ENCODE data around the gene HOXC11. TPM values are rescaled to one million over a fixed set of nuclear protein-coding genes. Genes with fewer than 3 reads are reported as not detected.

HOXC11 gene
- polyA plus RNA-seq, 4 donors, result 0.03 to 1.1 (median 0.63) TPM

DNA sequence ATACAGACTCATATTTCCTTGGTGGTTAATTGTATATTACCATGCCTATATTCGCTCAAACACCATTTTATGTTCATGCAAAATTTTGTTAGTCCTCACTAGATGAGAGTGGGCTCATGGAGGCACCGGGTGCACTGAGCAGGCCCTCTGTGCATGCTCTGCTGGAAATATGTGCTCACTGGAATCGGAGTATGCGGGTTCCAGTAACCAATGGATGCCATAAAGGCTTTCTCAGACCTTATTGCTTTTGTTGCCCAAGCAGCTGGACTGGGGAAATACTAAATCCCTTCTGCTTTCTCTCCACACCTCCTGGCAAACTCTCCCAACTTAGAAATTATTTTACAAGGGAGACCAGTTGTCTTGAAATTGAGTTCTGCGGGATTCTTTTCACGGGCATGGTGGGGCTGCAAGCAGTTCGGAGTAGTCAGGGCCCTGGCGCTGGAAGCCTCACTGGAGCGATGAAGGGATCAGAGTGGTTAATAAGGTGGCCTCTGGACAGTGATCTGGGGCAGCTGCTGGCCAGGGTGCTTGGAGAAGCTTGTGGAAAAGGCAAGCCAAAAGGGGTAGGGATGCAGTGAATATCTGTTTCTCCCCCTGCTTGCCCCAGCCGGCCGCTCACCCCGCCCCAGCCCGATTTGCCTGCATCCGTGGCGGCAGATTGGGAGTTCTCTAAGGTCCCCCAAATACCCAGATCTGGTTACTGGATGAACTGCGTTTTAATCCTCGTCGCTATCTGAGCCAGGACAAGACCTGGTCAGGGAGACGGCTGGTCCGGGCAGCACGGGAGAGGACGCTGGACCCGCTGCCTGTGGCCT, 47.9 kb downstream of the HOXC11 start:
- Histone ChIP-seq H3K27me3 (ENCODE audit: control insufficient read depth in 3 of 3, insufficient read depth in 3 of 3, low read length in 3 of 3) (peaks cover 6 to 95% (median 44%) of the 10 kb centered on the region in 3 donors), H3K9me3 (ENCODE audit: control insufficient read depth in 2 of 2, insufficient read depth in 1 of 2, low read depth in 1 of 2, low read length in 1 of 2) (no peaks in the 10 kb centered on the region), H3K4me1 (ENCODE audit: control insufficient read depth in 3 of 3, insufficient read depth in 2 of 3, low read depth in 1 of 3, low read length in 2 of 3) (peaks cover 0 to 36% (median 2%) of the 10 kb centered on the region in 3 donors), H3K36me3 (ENCODE audit: control insufficient read depth in 3 of 3, insufficient read depth in 2 of 3, low read depth in 1 of 3, low read length in 3 of 3) (no peaks in the 10 kb centered on the region), H3K4me3 (ENCODE audit: low read depth in 1 of 3, low read length in 3 of 3) (peak overlapping the region in 1 of 3 donors; percentile 9), H3K27ac (ENCODE audit: low read depth in 1 of 3, low read length in 2 of 3) (peak overlapping the region in 2 of 3 donors; percentile 19 to 27)
- DNase-seq, result no peak
- 64 to 78% (median 75%) methylated on average over 23 of the region's 23 CpGs for WGBS, 3 donors
- no peak for FAIRE-seq

DNA sequence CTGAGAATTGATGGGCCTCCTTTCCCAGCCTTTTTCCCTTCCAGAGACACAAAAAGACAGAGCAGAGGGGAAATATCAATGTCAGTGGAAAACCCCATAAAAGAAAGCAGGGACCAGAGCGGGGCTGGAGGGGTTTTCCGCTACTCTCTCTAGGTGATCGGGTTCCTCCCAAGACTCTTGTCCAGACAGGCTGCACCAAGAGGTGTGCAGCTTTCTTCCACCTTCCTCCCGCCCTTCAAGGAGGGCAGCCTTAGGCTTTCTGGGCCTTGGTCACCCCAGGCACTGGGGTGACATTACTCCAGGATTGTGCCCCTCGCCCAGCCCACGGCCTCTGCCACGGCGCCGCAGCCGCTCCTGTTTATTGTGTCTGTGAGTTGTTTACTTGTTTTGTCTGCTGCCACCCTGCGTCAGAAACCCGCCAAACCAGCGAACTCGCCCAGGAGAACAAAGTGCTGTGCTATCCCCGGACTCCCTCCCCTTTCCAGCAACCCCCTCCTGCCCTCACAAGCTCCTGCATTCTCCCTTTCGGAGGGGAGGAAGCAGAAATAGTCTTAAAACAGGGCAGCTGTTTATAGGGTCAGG, 48.6 kb downstream of the HOXC11 start:
- WGBS, 3 donors, result 17 to 33% (median 20%) methylated on average over 16 of the region's 16 CpGs
- Histone ChIP-seq H3K36me3 (ENCODE audit: control insufficient read depth in 3 of 3, insufficient read depth in 2 of 3, low read depth in 1 of 3, low read length in 3 of 3) (no peaks in the 10 kb centered on the region), H3K9me3 (ENCODE audit: control insufficient read depth in 2 of 2, insufficient read depth in 1 of 2, low read depth in 1 of 2, low read length in 1 of 2) (no peaks in the 10 kb centered on the region), H3K27me3 (ENCODE audit: control insufficient read depth in 3 of 3, insufficient read depth in 3 of 3, low read length in 3 of 3) (peaks cover 6 to 96% (median 44%) of the 10 kb centered on the region in 3 donors), H3K4me1 (ENCODE audit: control insufficient read depth in 3 of 3, insufficient read depth in 2 of 3, low read depth in 1 of 3, low read length in 2 of 3) (peaks cover 0 to 37% (median 2%) of the 10 kb centered on the region in 3 donors), H3K4me3 (ENCODE audit: low read depth in 1 of 3, low read length in 3 of 3) (no peak overlapping the region), H3K27ac (ENCODE audit: low read depth in 1 of 3, low read length in 2 of 3) (peak overlapping the region in 1 of 3 donors; percentile 19)
- no peak for DNase-seq
- FAIRE-seq, result no peak

DNA sequence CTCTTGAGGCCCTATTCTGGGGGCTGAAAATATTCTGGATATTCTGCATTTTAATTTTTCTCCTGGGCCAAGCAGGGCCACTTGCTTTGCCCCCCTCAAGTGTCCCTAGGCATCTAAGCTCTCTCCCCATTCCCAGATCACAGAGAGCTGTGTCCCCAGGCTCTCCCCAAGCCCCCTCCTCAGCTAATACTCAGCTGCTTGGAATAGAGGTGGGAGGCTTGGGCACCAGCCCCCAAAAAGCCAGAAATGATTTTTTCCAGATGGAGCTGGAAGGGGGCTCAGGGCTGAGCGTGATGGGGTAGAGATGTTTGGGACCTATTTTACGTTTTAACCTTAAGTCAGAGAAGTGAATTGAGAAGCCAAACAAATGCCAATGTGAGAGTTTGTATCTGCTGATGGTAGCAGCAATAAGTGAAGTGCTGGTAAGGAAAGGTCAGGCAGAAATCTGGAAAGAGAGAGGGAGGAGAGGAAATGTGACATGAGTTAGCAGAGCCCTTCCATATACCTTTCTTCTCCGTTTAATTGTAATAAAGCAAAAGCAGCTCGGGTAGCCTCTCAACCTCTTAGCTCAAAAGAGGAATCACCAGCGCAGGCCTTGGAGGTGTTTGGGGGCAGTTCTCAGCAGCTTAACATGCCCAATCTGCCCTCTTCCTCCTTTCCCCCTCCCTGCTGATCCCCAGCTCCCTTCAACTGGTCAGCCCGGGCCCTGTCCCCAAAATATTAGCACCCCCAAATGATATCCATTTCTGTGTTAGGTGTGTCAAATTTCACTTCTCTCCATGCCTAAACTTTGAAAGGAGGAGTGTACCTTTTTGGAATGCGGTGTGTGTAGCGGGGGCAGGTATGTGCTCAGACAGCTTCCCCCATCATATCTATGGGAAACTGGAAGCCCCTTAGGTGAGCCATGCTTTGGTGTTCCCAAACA, 50.3 kb downstream of the HOXC11 start:
- WGBS, 3 donors, result 50 to 64% (median 56%) methylated on average over 8 of the region's 8 CpGs
- Histone ChIP-seq H3K27ac (ENCODE audit: low read depth in 1 of 3, low read length in 2 of 3) (no peak overlapping the region), H3K27me3 (ENCODE audit: control insufficient read depth in 3 of 3, insufficient read depth in 3 of 3, low read length in 3 of 3) (peaks cover 6 to 96% (median 49%) of the 10 kb centered on the region in 3 donors), H3K36me3 (ENCODE audit: control insufficient read depth in 3 of 3, insufficient read depth in 2 of 3, low read depth in 1 of 3, low read length in 3 of 3) (no peaks in the 10 kb centered on the region), H3K4me3 (ENCODE audit: low read depth in 1 of 3, low read length in 3 of 3) (no peak overlapping the region), H3K4me1 (ENCODE audit: control insufficient read depth in 3 of 3, insufficient read depth in 2 of 3, low read depth in 1 of 3, low read length in 2 of 3) (peaks cover 0 to 46% (median 6%) of the 10 kb centered on the region in 3 donors), H3K9me3 (ENCODE audit: control insufficient read depth in 2 of 2, insufficient read depth in 1 of 2, low read depth in 1 of 2, low read length in 1 of 2) (no peaks in the 10 kb centered on the region)
- FAIRE-seq, result no peak
- DNase-seq, result no peak

DNA sequence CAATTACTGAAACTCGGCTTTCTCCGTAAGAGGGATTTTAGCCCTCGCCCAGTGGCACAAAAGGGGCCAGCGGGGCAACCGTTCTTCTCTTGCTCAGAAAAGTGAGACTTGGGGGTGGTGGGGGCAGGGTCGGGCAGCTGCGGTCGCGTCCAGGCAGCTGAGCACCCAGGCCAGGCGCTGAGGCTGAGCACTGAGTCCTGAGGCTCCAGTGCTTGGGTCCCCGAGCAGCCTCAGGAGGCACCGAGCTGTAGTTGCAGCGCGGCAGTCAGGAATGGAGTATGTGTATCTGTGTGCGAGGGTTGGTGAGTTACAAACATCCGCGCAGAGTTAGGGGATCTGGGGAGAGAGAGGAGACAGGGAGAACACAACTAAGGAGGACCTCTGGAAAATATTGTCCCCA, 51.2 kb downstream of the HOXC11 start:
- H3K36me3 ChIP-seq (ENCODE audit: control insufficient read depth in 3 of 3, insufficient read depth in 2 of 3, low read depth in 1 of 3, low read length in 3 of 3), result no peaks in the 10 kb centered on the region
- DNase-seq (no peak), FAIRE-seq (no peak)
- H3K27me3 ChIP-seq (ENCODE audit: control insufficient read depth in 3 of 3, insufficient read depth in 3 of 3, low read length in 3 of 3), result peaks cover 6 to 97% (median 51%) of the 10 kb centered on the region in 3 donors
- H3K4me1 ChIP-seq (ENCODE audit: control insufficient read depth in 3 of 3, insufficient read depth in 2 of 3, low read depth in 1 of 3, low read length in 2 of 3), result peaks cover 0 to 49% (median 4%) of the 10 kb centered on the region in 3 donors
- H3K27ac ChIP-seq (ENCODE audit: low read depth in 1 of 3, low read length in 2 of 3), result peak overlapping the region in 1 of 3 donors; percentile 19
- H3K4me3 ChIP-seq (ENCODE audit: low read depth in 1 of 3, low read length in 3 of 3), result no peak overlapping the region
- no peaks in the 10 kb centered on the region for H3K9me3 ChIP-seq (ENCODE audit: control insufficient read depth in 2 of 2, insufficient read depth in 1 of 2, low read depth in 1 of 2, low read length in 1 of 2)
- 54 to 72% (median 62%) methylated on average over 17 of the region's 17 CpGs for WGBS, 3 donors

DNA sequence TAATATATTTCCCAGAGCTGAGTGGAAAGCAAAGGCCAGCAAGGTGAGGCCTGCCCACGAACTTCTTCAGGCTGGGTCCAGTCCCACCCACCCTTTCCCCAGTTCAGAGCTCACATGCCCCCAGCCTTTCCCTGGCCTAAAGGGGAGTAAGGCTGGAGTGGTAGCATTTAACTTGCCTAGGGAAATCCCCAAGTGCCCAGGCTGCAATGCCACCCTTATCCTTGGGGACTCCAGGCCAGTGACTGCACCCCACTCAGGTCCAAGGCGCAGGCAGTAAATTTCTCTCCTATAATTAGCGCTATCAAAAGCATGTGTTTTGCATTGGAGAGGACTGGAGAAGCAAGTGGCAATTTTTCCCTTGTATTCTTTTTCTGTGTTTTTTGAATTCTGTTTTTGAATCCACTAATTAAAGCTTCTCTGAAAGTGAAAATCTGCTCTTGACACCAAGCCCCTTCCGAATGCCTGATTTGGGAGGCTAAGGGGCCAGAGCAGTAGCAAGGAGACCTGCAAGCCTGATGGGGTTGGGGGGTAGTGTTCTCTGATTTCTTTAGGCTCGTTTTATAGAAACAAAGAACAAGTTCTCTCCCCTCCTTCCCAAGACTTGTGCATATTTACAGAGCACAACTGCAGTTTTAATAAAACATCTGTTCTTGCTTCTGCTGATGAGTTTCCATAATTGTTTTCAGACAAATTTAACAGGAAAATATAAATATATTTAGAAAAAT, 51.8 kb downstream of the HOXC11 start:
- H3K36me3 ChIP-seq (ENCODE audit: control insufficient read depth in 3 of 3, insufficient read depth in 2 of 3, low read depth in 1 of 3, low read length in 3 of 3), result peaks cover 0 to 4% (median 0%) of the 10 kb centered on the region in 3 donors
- no peak overlapping the region for H3K27ac ChIP-seq (ENCODE audit: low read depth in 1 of 3, low read length in 2 of 3)
- H3K4me1 ChIP-seq (ENCODE audit: control insufficient read depth in 3 of 3, insufficient read depth in 2 of 3, low read depth in 1 of 3, low read length in 2 of 3), result peaks cover 0 to 46% (median 4%) of the 10 kb centered on the region in 3 donors
- no peak overlapping the region for H3K4me3 ChIP-seq (ENCODE audit: low read depth in 1 of 3, low read length in 3 of 3)
- FAIRE-seq (no peak), DNase-seq (no peak)
- WGBS, 3 donors, result 39 to 54% (median 43%) methylated on average over 5 of the region's 5 CpGs
- no peaks in the 10 kb centered on the region for H3K9me3 ChIP-seq (ENCODE audit: control insufficient read depth in 2 of 2, insufficient read depth in 1 of 2, low read depth in 1 of 2, low read length in 1 of 2)
- peaks cover 6 to 96% (median 45%) of the 10 kb centered on the region in 3 donors for H3K27me3 ChIP-seq (ENCODE audit: control insufficient read depth in 3 of 3, insufficient read depth in 3 of 3, low read length in 3 of 3)

DNA sequence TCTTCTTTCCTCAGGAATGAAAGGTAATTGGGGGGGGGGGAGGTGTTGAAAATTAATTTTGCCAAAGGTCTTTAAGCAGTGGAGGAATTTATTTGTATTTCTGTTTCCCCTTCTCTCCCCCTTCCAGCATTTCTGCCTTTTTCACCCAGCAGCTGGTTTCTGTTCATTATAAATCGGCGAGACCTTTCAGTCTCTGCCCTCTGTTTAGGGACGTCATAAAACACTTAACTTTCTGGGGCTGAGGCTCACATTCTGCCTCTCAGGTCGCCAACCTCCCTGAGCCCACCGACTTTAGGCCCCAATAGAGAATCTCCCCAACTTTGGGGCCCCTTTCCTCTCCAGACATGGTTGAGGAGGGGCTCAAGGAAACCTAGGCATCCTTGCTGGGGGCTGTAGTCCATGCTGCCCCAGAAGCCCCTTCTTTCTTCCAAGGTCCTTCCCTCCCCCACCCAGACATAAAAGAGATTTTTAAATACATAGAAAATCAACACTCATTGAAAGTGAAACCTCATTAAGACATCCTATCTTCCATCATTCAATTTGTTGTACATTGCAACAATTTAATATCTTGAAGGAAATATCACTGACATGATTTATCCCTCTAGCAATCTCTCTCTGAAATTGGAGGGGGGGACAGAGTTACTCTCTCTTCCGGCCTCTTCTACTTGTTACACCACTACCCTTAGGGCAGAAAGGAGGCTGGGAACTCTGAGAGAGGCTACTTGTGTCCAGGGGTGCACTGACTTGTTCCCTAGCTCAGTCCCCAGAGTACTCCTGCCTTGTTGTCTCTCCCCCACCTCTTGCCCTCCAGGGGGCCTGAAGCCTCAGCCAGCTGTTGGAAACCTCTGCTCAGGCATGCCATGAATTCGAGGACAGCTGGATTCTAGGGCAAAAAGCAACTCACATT, 52.8 kb downstream of the HOXC11 start:
- peaks cover 0 to 40% (median 4%) of the 10 kb centered on the region in 3 donors for H3K4me1 ChIP-seq (ENCODE audit: control insufficient read depth in 3 of 3, insufficient read depth in 2 of 3, low read depth in 1 of 3, low read length in 2 of 3)
- peak overlapping the region; percentile 1 to 66 (median 2) for H3K27ac ChIP-seq (ENCODE audit: low read depth in 1 of 3, low read length in 2 of 3)
- DNase-seq, result no peak
- 11 to 34% (median 14%) methylated on average over 7 of the region's 7 CpGs for WGBS, 3 donors
- H3K9me3 ChIP-seq (ENCODE audit: control insufficient read depth in 2 of 2, insufficient read depth in 1 of 2, low read depth in 1 of 2, low read length in 1 of 2), result no peaks in the 10 kb centered on the region
- H3K36me3 ChIP-seq (ENCODE audit: control insufficient read depth in 3 of 3, insufficient read depth in 2 of 3, low read depth in 1 of 3, low read length in 3 of 3), result peaks cover 0 to 7% (median 0%) of the 10 kb centered on the region in 3 donors
- H3K4me3 ChIP-seq (ENCODE audit: low read depth in 1 of 3, low read length in 3 of 3), result no peak overlapping the region
- H3K27me3 ChIP-seq (ENCODE audit: control insufficient read depth in 3 of 3, insufficient read depth in 3 of 3, low read length in 3 of 3), result peaks cover 6 to 95% (median 44%) of the 10 kb centered on the region in 3 donors
- no peak for FAIRE-seq

Data from small intestine (tissue), 7 donors.